HG03103 (cell line): ENCODE data around the gene ST8SIA1.

Experiments
- ATAC-seq: cut with Tn5 transposase; IDR thresholded peaks from one replicate; pipeline ENCODE4 v1.9.1; 2021; ENCODE audit warnings: low read depth; ENCODE audit not compliant: unreplicated experiment

Gene ST8SIA1

DNA sequence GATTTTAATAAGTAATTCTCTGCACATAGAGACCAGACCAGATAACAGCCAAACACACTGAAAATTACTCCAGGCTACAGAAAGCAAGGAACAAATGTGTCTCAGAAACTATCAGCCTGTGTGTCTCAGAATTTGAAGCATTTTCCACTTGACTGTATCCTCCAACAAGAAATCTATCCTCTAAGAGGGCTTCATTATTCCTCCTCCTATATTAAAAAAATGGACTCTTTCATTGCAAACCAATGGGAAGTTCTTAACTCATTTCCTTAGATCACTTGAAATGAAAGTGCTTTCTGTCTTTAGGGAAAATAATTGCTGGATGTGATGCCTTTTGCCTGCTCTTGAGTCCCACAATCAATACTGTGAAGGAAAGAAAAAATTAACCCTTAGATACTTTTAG is 2.3 kb downstream of the ST8SIA1 start:
- no peak for ATAC-seq

DNA sequence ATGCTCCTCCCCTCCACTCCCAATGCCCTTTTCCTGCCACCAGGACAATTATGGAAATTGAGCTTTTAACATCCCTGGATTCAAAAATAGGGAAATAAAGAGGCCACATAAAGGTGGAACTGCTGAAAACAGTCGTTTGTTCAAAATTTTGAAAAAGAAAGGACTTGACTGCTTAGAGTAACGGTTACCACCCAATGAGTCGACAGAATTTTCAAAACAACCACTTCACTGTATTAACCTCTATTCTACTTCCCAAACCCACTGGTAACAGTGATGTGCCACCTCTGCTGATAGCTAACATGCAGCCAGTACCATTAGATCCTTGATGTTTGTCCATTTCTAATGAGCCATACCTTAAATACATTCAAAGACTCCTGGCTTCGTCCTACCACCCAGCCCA is 4.9 kb downstream of the ST8SIA1 start:
- ATAC-seq = no peak

DNA sequence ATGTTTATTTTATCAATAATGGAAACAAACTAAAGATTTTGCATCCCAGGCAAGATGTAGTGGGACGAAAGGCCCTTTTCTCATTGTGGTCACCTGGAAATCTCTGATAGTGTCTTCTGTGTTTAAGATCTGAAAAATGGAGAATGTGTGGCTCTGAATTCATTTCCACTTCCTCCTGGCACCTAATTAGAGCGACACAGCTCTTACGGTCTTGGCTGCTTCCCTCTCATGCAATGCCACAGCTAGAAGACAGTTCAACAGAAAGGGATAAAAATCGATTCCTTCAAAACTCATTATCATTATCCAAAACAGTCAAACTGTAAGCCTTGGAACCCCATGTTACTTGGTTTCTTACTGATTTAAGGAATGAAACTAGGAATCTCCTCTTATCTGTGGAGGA is 9.3 kb downstream of the ST8SIA1 start:
- ATAC-seq = no peak

DNA sequence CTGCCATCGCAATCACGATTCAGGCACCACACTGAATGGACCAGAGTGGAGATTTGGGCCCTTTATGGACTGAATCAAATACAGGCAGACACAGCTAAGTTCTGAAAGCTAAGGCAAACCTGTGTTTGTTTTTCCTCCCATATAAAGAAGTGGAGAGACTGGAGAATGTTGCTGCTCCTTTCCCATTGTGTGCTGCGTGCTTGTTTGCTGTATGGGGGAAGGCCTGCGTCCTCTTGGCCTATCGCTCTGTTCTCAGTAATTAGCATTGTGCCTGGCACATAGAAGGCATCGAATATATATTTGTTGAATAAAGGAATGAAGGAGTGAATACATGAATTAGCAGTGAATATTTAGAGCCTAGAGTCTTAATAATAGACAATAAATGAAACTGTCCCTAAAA is 12.4 kb downstream of the ST8SIA1 start:
- ATAC-seq = no peak

DNA sequence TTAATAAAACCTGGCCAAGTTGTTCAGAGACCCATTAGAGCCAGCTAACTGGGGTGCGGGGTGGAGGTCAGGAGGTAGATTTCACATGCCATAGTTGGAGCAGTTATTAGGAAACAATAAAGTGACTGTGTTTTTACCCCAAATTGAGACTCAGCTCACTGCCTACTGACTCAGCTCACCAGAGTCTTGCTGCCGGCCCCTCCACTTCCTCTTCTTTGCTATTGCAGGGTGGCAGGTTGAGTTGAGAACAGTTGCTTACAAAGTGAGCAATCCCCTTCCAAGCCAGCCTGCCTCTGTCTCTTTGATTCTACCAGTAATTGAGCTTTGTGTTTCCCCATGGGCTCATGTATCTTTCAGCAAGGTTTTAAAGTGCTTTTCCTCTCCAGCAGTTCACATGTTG is 12.9 kb downstream of the ST8SIA1 start:
- ATAC-seq = no peak

DNA sequence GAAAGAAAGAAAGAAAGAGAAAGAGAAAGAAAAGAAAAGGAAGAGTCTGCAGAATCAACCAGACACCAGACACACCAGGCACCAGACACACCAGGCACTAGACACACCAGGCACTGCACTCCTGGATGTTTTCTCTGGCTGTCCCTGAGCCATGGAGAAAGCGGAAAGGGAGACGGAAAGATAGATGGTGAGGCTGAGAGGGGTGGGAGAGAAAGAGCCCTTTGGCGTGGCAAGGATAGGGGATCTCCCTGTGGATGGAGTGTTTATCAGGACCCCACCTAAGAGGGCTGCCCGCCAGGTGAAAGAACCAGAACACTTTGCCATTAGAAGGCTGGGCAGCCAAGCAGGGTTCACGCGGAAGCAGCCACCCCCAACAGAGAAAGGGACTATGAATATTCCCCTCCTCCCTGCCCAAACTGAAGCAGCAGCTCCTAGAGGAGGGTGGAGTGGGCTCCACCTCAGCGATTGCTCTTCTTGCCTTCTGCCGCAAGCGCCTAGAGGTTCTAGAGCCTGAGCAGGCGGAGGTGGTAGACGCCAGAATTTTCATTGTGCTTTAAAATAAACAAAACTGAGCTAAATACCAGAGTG is 13.4 kb downstream of the ST8SIA1 start:
- no peak for ATAC-seq

DNA sequence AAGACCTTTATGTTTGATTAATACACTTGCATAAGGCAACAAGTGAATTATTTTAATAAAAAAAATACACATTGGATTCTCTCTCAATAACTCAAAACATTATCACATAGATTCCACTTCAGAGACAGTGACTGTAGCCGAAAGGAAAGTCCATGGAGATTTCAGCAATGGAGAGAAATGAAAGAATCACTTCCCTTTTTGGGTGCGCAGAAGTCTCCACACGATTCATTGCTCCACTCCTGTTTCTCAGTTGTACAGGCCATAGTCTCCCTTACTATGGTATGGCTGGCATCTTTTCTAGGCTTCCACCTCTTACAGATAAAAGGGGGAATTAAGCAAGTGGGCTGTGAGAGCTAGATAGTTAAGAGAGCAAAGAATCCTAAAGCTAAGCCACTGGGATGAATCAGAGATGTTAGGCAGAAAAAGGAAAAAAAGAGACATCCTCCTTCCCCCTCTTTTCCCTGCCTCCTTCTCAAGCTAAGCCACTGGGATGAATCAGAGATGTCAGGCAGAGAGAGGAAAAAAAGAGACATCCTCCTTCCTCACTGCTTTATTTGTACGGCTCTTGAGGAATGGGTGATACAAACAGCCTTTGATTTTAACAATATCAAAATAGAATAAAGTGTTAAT is 16.3 kb downstream of the ST8SIA1 start:
- ATAC-seq = no peak

DNA sequence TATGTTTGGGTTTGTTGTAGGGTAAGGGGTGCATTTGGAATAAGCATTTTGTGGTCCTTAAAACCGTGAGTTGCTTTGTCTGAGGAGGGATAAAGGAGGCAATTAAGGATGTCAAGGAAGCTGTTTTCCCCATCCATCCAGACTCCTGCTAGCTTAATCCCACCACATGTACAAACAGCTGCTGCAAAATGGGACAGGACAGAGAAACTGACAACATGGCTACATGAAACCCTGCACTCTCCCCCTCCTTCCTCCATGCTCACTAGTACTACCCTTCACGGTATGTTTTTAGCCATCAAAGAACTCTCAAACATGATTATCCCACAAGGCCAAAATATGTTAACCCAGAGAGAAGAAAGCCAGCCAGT is 20.6 kb downstream of the ST8SIA1 start:
- no peak for ATAC-seq

DNA sequence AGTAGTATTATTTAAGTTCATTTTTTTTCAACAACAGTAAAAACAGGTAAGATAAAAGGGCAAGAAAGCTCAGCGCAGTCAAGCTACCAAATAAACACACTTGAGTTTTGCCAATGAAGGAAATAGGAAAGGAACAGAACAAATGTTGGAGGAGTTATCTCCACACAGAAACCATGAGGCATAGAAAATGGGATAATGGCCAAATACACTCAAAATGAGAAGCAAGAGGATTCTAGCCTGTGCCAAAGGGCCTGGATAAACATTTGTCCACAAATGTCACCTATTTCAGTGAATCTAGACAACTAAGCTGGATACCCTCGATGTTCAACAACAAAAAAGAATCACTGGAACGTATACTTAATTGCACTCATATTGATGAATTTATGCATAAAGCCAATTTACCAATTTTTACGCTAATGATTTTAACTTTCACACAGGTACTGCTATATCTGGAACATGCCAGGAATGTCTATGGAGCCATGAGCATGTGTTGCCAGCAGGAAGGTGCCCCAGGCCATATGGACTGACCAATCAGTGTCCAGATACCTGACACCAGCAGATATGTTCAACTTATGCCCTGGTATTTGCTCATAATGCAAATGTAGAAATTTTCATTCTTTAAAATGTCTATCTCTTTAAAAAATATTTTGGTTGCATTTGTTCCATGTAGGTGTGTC is 21.1 kb downstream of the ST8SIA1 start:
- no peak for ATAC-seq

DNA sequence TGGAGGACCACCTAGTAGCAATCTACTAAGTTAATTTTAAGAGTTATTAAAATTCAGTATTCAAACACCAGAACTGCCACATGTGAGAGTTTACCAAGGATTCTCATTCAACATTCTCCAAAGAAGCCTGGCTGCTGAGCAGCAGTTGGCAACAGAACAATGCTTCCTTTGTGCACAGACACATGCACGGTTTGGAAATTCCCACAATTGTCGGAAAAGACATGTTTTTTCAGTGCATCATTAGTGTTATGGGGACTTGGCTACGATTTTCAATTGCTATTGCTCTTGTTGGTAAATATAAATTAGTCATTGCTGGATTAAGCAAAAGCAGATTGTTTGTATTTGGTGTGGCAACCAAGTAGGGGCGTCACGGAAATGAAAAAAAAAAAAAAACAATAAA is 22.2 kb downstream of the ST8SIA1 start:
- no peak for ATAC-seq

DNA sequence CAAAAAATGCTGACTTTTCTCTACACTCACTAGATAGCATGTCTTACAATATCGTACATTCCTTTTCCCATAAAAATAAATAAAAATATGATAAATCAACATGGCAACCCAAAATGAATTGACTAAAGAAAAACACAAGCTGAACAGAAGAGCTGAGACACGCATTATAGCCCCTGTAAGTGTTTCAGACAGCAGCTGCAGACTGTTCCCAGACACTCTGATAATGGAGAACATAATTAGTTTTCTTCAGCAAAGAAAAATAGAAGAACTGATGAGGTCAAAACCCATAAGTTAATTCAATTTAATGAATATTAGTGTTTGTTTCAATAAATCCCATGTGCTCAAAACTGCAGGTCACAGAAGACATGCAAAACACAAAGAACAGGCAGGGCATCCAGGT is 23.8 kb downstream of the ST8SIA1 start:
- ATAC-seq = no peak

DNA sequence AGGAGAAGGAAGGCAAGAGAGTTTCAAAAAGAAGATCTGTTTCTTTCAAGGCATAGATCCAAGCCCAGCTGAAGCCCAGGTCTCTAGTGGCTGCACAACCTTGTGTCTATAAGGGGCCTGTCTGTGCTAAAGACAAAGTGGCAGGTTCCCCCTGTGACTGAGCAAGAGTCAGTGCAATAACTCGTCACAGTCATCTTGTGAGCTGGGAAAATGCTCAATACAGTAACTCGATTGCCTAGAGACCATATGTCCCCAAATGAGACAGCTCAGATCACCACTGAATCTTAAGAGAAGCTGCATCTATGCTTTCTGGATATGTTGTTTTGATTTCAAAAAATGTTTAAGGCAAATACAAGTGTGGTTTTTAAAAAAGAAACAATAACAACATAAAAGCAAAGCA is 24.2 kb downstream of the ST8SIA1 start:
- ATAC-seq = no peak

DNA sequence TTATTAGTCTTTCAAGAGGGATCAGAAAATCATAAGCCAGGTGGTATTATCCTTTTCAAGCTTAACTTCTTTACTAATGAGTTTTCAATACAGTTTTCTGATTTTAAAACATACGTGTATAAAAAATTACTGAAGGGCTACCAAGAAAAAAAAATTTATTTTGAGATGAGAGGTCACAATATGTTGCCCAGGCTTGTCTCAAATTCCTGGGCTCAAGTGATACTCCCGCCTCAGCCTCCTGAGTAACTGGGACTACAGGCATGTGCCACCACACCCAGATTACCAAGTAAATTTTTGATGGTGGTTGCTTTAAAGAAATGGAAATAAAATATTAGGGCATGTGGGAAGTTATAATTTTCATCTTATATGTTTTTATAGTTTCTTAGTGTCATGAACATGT is 26.7 kb downstream of the ST8SIA1 start:
- ATAC-seq = no peak

DNA sequence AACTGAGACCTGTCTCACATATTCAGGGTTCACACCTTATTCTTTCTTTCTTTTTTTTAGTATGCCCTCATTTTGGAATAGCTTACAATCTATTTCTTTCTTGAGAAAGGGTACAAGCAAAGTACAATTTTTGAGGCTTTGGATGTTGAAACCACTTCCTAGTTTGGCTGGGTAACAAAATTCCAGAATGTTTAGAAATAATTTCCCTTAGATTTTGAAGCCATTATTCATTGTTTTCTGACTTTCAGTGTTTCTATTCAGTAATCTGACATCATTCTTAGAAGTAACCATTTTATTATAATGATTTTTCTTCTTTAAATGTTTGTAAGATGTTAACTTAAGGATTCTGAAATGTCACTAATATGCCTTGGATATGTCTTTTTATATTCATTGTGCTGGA is 28.2 kb downstream of the ST8SIA1 start:
- ATAC-seq = no peak

DNA sequence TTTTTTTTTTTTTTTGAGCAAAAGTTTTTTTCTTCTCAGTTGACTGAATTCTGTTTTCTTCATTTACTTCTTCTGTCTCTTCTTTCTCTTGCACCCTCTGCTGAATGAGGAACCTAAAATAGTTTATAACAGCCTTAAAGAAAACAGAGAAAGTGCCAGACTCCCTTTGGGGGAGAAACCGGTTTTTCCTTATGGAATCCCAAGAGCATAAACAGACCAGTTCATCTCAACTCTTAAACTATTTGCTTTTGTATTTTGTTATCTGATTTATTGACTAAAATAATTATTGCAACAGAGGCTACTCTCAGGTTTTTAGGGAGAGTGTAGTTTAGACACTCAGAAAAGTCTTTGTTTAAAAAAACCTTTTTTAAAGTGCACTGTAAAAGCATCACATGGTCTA is 30.2 kb downstream of the ST8SIA1 start:
- ATAC-seq = no peak

DNA sequence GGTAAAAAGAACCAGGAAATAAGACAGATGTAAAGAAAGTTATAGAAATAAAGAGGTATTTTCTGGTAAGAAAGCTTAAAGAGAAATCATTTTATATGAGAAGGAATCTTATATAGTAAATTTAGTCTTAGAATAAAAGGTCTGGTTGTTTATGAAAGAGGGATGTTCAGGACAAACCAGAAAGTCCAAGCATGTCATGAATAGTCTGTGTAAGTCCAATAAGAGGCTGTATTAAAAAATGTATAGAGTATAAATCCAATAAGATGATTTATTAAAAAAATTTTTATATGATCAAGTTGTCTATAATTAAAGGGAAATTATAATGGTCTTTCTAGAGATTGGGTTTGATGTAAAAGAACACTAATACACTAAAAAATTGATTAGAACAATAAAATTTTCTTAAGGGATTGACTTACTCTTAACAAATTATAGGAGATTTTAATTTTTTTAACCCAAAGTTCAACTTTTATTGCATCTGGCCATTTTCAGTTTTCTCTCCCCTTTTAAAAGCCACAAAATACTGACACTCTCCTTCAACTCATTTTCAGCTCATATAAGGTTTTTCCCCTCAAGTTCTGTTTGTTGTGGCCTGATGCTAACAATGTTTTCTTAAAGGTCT is 35.1 kb downstream of the ST8SIA1 start:
- no peak for ATAC-seq

DNA sequence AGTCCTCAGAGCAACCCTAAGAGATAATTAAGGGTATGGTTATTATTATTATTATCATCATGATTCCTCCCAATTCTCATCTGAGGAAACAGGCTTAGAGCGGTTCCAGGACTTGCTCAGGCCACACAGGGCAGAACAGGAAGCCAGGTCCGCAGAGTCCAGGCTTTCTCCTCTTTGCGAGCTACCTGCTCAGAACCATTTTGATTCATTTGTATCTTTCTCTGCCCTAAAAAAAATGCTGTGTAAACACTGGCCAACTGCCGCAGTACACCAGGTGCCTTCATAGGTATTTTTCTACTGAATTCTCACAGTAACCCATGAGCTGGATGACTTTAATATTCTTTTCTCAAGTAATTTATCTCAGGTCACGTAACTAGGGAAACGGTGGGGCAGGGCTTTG is 45.3 kb downstream of the ST8SIA1 start:
- ATAC-seq = no peak

DNA sequence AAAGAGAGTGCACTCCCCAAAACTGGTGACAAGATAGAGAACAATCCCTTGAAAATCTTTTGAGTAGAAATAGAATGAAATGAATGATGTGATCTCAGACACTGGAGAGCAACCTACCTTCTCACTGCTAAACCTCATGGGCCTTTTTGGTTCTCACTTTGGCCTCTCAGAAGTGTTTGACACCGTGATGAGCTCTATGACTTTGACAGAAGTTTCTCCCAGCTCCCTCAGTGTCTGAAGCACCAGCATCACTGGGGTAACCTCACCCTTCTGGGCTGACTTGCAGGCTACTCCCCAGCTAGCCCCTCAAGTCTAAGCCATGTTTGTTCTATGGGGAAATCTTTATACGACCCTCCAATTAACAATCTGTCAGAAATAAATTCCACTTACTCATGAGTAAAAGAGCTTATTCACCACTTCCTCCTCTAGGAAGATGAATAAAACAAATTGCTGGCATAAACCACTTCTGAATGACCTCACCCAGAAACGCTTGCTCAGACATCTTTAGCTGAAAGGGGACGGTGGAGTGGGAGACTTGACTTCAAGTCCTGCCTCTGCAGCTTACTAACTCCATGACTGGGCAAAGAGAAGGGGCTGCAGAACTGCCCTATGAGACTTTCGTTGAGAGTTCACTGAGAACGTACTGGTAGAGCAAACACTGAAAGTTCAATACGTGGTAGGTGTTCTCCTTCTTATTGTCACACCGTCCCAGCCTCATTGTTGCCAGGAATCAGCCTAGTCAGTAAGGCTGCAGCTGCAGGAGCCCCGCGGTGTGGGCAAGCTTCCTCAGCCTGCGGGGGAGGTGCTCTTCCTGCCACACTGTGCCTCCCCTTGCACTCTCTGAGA is 46.5 kb downstream of the ST8SIA1 start:
- no peak for ATAC-seq

DNA sequence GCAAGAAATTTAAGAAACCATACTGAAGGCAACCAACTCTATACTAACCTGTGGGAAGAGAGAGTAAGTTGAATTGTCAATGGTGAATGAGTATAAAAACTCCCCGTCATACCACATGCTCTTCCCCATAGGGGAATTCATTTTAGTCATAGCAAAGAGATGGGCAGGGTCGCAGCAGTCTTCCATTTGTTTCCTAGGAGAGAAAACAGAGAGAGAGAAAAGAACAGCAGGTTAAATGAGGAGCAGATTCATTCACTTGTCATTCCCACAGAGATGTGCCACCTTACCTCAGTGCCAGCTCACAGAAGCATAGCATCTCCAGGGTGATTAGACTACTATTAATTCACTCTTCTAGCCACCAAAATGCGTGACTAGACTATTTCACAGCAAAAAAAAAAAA is 47.4 kb downstream of the ST8SIA1 start:
- no peak for ATAC-seq

DNA sequence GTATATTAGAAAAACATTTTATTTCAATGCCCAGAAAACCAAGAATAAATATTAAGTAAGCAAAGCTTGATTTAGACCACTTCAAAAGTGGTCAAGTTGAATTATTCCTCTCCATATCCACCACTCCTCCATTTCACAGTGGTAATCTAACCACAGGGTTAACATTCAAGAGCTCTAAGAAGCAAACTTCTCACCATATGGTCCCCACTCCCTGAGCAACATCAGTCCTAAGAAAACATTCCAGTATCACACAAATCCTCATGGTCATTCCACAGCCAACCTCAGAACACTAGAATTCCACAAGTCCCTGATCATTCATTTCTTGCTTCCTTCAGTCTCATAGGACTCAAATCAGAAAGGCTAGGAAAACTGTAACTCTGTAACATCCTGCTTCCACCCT is 47.9 kb downstream of the ST8SIA1 start:
- ATAC-seq = no peak

DNA sequence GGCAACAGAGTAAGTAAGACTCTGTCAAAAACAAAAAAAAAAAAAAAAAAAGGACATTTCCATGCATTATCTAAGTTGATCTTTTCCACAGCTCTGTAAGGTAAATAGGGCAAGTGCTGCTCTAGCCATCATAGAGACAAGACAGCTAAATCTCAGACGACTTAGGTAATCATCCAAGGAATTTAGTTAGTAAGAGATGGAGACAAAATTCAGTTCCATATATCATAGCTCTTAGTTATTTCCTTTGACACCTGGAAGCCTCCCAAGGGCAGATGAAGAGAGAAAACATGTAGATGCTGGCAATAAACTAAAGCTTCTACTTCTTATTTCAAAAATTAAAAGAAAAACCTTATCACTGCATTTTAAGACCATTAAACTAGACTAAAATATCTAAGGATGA is 48.7 kb downstream of the ST8SIA1 start:
- ATAC-seq = no peak
